IPS-NIHi7 (cell line): Measurements from ENCODE around the gene DLX1.
"Not testable (repeated sequence)": the region's sequence is repeated elsewhere in the genome, so short reads cannot be mapped to it uniquely, and the experiment has no call there.

Experiments
- DNase-seq: peaks from one replicate; pipeline ENCODE4 v3.0.0; 2012; ENCODE audit warnings: mixed read lengths; ENCODE audit errors: extremely low spot score

The DLX1 gene

DNA sequence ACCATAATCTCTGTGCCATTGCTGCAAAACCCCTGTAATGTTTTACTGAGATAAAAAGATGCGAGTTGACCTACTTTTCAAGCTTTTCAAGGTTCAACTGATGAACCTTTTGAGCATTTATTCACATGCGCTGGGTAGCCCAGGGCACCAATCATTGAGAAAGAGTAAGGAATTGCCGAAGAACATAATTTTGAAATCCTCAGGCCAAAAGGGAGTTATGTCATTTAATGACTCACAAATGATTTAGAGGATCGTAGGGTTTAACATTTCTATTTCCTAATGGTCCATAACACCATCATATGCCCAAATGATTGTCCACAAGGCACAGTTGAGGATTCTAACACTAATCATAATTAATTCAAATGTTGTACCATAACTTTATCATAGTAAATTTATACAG lies 20.2 kb upstream of the DLX1 start:
- no peak for DNase-seq

DNA sequence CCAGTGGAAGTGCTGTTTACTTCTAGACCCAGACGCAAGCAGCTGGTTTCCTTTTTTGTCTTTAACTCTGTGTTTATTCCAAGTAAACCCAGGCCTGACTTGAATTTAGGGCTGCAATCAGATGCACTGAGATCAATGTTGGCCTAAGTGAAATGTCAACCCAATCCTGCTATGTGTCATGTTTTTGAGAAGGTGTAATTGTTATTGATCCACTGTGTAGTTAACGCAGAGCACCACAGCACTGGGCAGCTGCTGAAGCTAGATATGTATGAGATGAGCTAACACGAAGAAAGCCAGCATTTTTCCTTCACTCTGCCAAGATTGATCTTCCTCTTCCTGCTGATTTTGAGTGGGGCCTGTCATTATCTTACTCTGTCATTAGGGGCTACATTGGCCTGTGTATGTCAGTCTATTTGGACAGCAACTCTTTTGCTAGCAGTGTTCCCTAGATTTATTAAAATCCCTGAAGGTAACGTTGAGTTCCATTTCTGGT lies 18.9 kb upstream of the DLX1 start:
- DNase-seq = no peak

DNA sequence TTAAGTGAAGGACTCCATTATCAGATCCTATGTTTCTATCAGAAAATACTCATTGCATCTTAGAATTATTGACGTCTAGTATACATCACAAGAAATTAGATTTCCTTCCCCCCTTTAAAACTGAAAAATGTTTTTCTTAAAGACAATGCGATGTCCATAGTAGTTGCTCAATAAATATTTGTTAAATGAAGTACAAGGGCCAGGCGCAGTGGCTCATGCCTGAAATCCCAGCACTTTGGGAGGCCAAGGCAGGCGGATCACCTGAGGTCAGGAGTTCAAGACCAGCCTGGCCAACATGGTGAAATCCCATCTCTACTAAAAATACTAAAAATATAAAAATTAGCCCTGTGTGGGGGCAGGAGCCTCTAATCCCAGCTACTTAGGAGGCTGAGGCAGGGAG lies 17.4 kb upstream of the DLX1 start:
- not testable (repeated sequence) for DNase-seq

DNA sequence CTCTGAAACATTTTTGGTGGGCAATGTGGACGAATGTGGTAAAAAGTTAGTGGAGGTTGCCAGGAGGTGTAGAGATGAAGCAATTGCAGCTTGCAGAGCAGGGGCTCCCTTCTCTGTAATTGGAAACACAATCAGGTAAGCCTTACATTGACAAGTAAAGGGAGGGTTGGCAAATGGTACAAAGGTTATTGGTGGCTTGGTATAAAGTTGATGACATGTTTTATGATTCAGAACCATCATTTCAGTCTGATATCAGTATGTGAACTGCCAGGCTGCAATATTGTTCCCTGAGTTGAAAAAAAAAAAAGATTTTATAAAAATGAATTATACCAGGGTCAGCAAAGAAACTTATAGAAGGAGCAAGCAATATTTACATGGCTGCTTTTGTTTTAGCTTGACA lies 14.4 kb upstream of the DLX1 start:
- DNase-seq = no peak

DNA sequence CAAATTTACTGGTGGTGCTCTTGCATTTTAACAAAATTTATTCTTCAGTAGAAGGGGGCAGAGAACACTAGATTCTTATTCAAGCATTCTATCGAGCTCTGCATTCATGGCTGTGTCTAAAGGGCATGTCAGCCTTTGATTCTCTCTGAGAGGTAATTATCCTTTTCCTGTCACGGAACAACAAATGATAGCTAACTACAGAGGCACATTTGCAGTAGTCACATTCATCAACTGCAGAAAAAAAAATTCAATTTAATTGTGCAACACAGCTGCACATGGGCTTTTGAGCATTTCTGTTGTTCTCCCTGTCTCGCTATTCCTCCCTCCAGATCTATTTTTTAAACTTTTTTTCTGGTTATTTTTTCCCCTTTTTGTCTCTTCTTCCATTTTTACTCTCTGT lies 13.0 kb upstream of the DLX1 start:
- DNase-seq = no peak

DNA sequence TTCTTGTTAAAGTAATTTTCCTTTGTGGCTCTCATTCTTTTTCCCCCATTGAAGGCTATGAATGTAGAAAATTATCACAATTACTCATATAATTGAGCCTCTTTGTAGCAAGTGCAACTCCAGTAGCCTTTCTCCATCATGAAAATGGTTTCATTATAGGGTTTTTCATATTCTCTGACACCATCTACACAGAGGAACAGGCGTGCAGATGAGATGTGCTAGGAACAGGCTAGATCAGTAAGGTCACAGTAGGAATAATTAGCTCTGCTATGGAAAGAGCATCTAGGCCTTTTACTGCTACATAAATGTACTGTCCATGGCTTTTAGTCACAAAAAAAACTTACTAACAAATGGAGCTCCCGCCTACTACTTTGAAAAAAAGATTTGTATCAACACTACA lies 12.6 kb upstream of the DLX1 start:
- DNase-seq = no peak

DNA sequence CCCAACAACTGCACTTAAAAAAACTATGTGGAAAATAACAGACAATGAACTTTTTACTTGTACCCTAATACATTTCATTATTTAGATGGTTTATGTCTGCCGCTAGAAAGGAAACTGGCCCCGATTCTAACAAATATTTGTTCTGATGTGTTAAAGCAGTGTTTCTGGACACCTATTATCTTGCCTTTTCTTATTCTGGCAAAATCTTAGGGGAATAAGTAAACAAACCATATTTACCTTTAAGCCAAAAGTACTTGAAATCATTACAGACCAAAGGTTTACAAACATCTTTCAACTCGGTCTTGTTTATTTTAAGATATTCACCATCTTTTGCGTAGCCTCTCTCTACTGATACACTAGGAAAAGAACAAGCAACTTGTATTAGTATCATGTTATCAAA lies 11.8 kb upstream of the DLX1 start:
- DNase-seq = no peak

DNA sequence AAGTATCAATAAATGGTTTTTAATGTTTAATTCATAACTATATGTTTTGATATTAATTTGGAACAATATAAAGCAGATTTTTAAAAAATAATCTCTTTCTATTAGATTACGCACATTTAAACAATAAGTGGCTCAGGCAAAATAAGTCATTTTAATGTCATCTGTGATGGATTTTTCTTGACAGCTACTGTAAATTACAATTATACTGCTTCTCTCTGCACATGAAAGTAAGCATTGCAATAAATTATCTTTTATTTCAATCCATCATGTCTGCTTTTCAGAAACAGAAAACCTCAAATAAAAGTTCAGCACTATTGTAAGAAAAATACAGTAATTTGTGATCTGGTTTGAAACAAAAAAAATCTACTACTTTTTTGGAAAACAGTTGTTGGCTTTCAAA lies 11.1 kb upstream of the DLX1 start:
- no peak for DNase-seq

DNA sequence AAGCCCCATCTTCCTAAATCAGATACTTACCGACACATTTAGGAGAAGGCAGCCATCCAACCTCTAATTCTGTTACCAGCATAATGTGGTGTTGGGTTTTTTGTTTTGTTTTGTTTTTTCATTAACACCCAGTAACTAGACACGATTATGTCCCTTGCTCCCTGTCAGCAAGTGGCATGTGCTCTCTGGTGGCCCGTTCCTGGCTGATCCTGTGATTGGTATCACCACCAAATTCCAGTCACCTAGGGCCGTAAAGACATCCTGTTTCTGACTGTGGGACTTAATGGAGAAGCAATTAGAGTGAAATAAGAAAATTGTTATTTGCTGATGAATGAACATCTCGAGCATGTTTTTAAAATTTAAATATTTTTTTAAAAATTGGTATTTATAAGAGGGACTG lies 5.9 kb upstream of the DLX1 start:
- DNase-seq = no peak

DNA sequence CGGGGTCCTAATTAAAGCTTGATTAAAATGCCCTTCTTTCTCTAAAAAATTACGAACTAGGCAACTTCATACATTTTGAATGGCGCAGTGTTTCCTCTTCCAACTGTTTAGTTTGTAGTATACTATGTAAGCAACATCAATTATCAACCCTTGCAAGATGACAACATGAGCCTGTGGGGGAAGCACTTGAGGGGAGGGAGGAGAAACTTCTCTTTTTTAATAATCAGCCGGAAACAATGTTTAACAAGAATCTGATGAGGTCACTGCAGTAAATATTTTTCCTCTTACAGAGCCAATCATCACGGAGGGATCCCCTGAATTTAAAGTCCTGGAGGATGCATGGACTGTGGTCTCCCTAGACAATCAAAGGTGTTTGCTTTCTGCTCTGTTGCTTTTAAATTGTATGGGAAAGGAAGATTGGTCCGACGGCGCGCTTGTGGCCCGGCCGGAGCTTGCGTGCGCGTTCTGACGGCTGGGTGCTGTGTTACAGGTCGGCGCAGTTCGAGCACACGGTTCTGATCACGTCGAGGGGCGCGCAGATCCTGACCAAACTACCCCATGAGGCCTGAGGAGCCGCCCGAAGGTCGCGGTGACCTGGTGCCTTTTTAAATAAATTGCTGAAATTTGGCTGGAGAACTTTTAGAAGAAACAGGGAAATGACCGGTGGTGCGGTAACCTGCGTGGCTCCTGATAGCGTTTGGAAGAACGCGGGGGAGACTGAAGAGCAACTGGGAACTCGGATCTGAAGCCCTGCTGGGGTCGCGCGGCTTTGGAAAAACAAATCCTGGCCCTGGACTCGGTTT lies 5.3 kb upstream of the DLX1 start:
- no peak for DNase-seq

DNA sequence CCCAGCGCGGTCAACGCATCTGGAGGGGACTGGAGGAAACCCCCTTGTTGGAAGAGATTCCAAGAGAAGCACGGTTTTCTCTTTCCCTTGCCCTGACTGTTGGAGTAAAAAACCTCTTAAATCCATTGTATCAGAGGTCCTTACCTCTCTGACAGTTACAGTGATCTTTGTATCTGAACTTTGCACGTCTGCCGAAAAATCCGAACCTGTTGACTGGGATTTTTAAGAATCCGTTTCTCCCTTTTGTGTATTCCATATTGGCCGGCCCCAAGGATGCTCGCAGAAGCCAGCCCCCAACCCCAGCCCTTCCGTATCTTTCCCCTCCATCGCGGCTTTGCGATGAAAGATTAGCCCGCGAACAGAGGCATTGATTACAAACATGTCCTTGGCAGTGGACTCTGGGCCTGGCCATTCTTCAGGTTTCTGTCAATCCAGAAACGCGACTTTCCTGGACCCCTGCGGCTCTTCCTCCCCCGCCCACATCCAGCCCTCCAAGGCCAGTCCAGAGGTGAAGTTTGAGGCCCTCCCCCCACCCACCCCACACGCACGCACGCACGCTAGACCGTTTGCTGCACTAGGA lies 4.6 kb upstream of the DLX1 start:
- DNase-seq = peak; percentile 45

DNA sequence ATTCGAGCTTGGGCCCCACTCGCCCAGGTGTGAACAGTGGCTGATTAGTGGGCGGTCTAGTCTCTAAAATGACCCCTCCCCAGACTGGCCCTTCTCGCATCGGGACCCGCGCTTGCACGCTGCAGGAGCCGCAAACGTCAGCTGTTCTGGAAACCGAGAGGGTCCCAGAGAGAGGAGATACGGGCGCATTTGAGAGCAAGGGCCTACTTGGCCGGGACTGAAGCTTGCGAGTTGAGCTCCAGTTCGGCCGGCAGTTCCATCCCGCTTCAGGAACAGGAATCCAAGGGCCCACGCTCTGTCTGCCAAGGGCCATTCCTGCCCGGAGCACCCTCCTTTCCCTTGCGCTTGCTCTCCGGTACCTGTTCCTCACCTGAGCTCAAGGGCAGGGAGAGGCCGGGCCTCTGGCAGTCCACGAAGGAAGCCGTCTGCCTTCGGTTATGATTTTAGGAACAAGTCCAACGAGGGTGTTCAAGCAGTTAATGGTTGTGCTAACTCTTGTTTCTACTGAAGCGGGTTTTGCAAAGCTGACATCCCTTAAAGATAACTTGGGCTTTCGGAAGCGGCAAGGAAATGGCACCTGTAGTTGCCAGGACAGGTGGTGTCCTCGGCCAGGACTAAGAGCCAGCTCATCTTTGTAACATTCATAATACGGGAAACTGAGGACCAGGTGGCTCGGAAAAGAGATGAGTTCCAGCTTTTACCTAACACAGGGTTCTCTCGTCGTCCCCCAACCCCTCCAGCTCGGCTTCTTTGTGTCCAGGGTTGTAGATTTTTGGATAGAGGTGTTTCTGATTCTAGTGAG lies 3.9 kb upstream of the DLX1 start:
- peak; percentile 57 for DNase-seq

DNA sequence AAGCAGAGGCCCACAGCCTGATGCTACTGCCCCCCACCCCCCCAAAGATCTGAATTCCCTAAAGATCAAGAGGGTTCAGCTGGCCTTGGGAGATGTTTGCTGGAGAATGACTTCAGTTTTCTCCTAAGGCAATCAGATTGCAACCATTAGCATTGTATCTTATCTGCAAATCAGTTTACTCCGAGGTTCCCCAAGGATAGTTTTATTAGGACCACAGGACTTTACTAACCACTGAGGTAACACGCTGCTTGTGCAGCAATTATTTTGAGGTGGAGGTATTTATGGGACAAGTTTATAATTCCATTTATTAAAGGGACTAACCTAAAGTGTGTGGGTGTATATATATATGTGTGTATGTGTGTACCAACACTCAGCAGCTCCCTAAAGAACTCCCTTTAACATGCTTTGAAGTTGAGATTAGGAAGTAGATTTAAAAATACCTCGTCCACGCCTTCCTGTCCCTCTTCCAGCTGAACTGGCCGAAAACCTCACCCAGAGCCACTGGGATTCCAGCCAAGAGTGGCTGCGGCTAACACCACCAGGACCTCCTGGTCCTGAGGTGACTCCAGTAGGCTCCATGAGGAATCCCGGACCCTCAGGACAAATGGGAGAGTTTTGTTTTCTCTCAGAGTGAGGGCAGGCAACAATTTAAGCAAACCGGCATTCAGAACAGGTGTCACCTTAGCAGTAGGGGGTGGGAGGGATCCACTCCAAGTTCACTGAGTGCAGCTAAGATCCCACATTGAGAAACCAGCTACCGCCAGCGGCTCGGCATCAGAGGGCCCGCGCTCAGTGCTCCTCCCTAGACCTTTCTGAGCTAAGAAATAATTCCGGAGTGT lies 3.0 kb upstream of the DLX1 start:
- peak; percentile 16 for DNase-seq

DNA sequence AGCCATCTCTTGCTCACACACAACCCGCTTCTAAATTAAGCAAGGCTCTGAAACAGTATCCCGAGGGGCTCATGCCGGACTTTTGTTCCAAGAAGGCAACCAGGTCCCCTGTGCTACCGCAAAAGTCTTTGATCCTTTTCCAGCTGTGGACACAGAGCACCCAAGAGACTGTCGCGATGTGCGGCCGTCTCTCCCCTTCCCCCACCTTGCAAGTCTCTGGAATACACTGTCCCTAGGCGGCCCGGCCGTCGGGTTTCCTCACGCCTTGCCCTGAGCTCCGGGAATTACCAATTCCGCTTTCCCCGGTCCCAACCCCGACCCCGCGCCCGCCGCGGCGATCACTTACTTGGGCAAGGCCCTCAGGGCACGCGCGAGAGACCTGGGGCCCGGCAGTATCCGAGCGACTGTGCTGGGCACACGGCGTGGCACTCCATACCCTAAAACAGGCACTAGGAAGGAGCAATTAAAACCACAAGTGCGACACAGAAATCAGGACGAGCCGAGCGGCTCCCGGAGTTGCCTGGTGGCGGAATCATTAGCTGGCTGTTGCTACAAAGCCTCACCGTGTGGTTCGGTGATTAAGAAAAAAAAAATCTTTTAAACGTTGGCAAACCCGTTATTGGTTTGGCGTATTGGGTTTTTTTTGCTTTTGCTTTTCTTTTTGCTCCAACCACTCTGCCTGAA lies 2.2 kb upstream of the DLX1 start:
- peak; percentile 22 for DNase-seq

DNA sequence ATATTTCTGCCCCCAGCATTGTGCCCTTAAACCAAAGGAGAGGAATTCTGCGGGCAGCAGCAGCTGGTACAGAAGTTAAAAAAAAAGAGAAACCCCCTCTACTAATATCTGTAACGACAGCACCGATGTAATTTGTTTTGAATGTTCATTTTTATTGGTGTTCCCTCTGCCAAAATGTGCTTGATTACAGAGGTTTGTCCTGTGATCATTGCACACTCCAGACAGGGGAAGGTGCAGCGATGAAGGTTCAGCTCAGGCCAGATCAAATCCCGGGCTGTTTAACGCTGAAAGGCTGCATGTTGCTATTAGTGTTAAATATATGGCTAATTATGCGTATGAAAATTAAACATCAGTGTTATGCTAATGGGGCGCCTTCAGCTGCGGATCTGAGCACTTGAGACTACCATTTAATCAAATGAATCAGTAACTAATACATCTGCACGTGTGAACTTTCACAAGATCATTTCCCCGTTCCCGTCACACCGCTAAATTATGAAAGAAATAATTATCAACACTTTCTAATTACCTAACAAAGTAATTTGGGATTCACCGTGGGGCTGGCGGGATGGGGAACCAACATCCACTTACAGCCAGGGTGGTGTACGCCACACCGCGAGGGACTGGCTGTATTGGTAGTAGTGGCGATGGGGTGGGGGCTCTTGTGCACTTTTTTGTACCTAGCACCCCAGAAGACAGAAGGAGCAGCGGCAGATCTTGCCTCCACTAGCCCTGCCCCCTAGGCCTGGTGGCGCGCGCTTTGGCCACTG lies 1.5 kb upstream of the DLX1 start:
- no peak for DNase-seq

DNA sequence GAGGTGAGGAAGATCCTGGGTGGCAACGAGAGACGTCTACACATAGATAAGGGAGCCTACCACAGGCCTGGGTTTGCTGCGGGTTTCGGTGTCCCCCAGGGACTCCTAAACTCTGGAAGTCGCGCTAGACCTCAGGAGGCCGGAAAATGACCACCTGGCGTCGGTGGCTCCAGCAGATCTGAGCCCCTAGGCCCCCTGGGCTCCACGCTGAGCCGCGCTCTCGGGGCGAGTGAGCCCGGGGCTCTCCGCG lies 987 bp upstream of the DLX1 start:
- DNase-seq = no peak

DNA sequence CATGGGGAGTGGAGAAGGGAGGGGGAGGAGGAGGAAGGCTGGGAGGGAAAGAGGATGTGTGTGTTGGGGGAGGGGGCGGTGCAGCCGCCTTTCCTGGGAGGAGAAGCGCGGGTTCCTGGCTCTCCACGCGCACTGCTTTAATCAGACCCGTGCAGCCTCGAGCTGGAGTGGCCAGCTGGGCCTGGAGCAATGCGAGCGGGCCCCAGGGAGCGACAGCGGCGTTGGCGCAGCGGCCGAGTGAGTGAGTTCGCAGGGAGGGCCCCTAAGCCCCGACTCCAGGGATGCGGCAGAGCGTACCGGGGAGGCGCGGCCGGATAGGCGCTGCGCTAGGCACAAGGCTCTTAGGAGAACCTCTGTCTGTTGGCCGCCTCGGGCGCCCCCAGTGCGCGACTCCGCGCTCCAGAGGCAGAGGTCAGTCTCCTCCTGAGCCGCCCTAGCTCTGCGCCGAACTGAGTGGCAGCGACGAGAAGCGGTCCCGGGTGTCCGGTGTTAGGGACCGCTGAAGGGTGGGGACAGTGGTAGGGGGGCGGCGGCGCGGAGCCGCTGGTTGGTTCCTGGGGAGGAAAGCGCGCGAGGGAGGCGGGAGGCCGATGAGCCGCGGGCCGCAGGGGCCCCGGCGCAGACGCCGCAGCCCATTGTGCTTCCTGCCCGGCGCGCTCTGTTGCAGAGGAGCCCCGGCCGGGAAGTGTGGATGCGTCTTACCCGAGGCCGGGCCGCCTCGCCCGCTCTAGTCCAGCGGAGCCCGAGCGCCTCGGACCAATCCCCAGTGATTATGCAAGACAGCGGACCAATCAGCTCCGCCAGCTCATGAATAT lies 455 bp upstream of the DLX1 start:
- peak; percentile 86 for DNase-seq

DNA sequence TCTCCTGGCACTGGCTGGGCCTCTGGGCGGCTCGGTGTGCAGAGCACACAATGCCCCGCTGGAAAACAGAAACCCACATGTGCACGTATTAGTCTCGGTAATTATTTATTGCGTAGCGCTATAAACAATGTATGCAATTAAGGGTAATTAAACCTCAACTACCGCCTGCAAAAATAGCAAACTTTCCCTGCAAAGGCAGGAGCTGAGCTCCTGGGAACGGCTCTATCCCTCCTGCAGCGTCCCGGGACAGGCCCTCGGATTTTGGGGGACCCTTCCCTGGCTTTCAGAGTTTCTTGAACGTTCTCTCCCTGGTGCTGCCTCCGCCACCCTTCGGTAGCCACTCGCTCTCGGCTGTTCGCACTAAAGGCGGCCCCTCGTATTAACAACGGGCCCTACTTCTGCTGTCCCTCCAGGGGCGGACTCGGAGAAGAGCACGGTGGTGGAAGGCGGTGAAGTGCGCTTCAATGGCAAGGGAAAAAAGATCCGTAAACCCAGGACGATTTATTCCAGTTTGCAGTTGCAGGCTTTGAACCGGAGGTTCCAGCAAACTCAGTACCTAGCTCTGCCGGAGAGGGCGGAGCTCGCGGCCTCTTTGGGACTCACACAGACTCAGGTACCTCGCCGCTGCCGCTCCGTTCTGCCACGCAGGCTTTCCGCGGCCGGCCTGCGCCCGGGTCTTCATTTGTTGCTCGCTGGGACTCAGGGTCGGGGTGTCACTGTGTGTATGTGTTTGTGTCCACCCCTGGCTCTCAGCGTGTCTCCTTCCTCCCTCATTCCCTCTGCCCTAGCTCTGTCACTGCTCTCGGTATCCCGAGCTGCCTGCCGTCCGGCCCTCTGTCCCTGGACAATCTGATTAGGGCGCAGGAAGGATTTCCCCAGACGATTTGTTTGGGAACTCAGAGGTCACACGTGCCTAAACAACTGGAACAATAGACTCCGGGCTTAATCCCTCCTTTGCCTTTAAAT lies 1.2 kb downstream of the DLX1 start:
- DNase-seq = peak; percentile 31
